ENCODE measurements around the gene PBRM1. TPM values are rescaled to one million over a fixed set of nuclear protein-coding genes. Genes with fewer than 3 reads are reported as not detected.

The PBRM1 gene
- total RNA-seq, 1 donor from 2014 or later: 66.3 TPM

- intact Hi-C loops (cut with micrococcal nuclease): no loop called here
- no peak for DNase-seq (ENCODE audit: low spot score)
- Mint-ChIP-seq H3K27me3 (ENCODE audit: low read depth) (no peaks in the 10 kb centered on the region), H3K36me3 (ENCODE audit: low read depth) (peaks cover 63% of the 10 kb centered on the region), H3K9me3 (no peaks in the 10 kb centered on the region), H3K27ac (no peak overlapping the region), H3K4me1 (ENCODE audit: low read depth) (no peaks in the 10 kb centered on the region), H3K4me3 (ENCODE audit: low read depth) (no peak overlapping the region)
Observed at GRCh38 chr3:52574056-52574965, 111.4 kb downstream of the PBRM1 start.

GRCh38 chr3:52572221-52572620, 113.5 kb downstream of the PBRM1 start:
- intact Hi-C loops (cut with micrococcal nuclease): no loop called here
- H3K4me3 Mint-ChIP-seq (ENCODE audit: low read depth): no peak overlapping the region
- no peak overlapping the region for H3K27ac Mint-ChIP-seq
- no peaks in the 10 kb centered on the region for H3K4me1 Mint-ChIP-seq (ENCODE audit: low read depth)
- H3K36me3 Mint-ChIP-seq (ENCODE audit: low read depth): peaks cover 48% of the 10 kb centered on the region
- no peak for DNase-seq (ENCODE audit: low spot score)
- H3K9me3 Mint-ChIP-seq: no peaks in the 10 kb centered on the region
- no peaks in the 10 kb centered on the region for H3K27me3 Mint-ChIP-seq (ENCODE audit: low read depth)

GRCh38 chr3:52570076-52570475, 115.6 kb downstream of the PBRM1 start:
- intact Hi-C loops (cut with micrococcal nuclease): no loop called here
- DNase-seq (ENCODE audit: low spot score): no peak
- Mint-ChIP-seq H3K4me1 (ENCODE audit: low read depth) (no peaks in the 10 kb centered on the region), H3K27ac (no peak overlapping the region), H3K36me3 (ENCODE audit: low read depth) (peaks cover 35% of the 10 kb centered on the region), H3K4me3 (ENCODE audit: low read depth) (no peak overlapping the region), H3K9me3 (no peaks in the 10 kb centered on the region), H3K27me3 (ENCODE audit: low read depth) (no peaks in the 10 kb centered on the region)

GRCh38 chr3:52568069-52568468, 117.6 kb downstream of the PBRM1 start:
- H3K4me1 Mint-ChIP-seq (ENCODE audit: low read depth): no peaks in the 10 kb centered on the region
- H3K27ac Mint-ChIP-seq: no peak overlapping the region
- no peaks in the 10 kb centered on the region for H3K9me3 Mint-ChIP-seq
- H3K36me3 Mint-ChIP-seq (ENCODE audit: low read depth): peaks cover 34% of the 10 kb centered on the region
- DNase-seq (ENCODE audit: low spot score): no peak
- no peaks in the 10 kb centered on the region for H3K27me3 Mint-ChIP-seq (ENCODE audit: low read depth)
- intact Hi-C loops (cut with micrococcal nuclease): no loop called here
- no peak overlapping the region for H3K4me3 Mint-ChIP-seq (ENCODE audit: low read depth)

- intact Hi-C loops (cut with micrococcal nuclease): no loop called here
- no peak overlapping the region for H3K4me3 Mint-ChIP-seq (ENCODE audit: low read depth)
- no peaks in the 10 kb centered on the region for H3K4me1 Mint-ChIP-seq (ENCODE audit: low read depth)
- peaks cover 48% of the 10 kb centered on the region for H3K36me3 Mint-ChIP-seq (ENCODE audit: low read depth)
- H3K9me3 Mint-ChIP-seq: no peaks in the 10 kb centered on the region
- DNase-seq (ENCODE audit: low spot score): no peak
- no peaks in the 10 kb centered on the region for H3K27me3 Mint-ChIP-seq (ENCODE audit: low read depth)
- H3K27ac Mint-ChIP-seq: no peak overlapping the region
Observed at GRCh38 chr3:52563984-52564383, 121.7 kb downstream of the PBRM1 start.

DNA sequence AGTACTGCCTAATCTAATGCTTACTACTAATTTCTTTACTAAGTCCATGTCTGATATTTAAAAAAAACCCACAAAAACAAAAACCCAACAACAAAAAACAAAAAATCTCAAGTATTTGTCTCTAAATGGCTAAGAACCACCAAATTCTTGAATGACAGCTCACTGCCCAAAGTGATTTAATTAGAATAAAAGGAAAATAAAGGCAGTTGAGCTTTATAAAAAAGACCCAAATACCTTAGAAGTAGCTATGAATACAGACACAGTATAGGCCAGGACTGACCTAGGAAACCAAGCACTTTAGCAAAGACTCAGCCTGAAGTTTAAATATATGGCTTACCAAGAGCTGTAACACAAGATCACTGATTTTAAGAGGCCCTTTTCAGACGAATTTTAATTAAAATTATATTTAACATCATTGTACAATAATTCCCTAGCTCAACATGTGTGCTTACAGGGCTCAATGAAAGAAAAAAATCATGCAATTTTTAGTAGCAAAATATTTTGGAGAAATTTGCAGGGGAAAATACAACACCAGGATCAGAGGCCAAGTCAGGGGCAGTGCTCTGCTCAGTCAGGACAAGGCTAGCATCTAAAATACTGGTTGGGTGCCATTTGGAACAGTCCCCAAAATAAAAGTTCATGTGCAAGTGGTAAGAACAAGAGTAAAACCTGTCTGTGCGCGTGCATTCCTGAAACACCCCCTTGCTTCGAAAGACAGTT, 124.5 kb downstream of the PBRM1 start:
- H3K4me3 Mint-ChIP-seq (ENCODE audit: low read depth): no peak overlapping the region
- H3K36me3 Mint-ChIP-seq (ENCODE audit: low read depth): peaks cover 51% of the 10 kb centered on the region
- no peak overlapping the region for H3K27ac Mint-ChIP-seq
- H3K27me3 Mint-ChIP-seq (ENCODE audit: low read depth): no peaks in the 10 kb centered on the region
- H3K4me1 Mint-ChIP-seq (ENCODE audit: low read depth): no peaks in the 10 kb centered on the region
- intact Hi-C loops (cut with micrococcal nuclease): no loop called here
- no peaks in the 10 kb centered on the region for H3K9me3 Mint-ChIP-seq
- no peak for DNase-seq (ENCODE audit: low spot score)

GRCh38 chr3:52558436-52558835, 127.3 kb downstream of the PBRM1 start:
- Mint-ChIP-seq H3K4me3 (ENCODE audit: low read depth) (no peak overlapping the region), H3K36me3 (ENCODE audit: low read depth) (peaks cover 58% of the 10 kb centered on the region), H3K9me3 (no peaks in the 10 kb centered on the region), H3K4me1 (ENCODE audit: low read depth) (peaks cover 5% of the 10 kb centered on the region), H3K27me3 (ENCODE audit: low read depth) (no peaks in the 10 kb centered on the region), H3K27ac (no peak overlapping the region)
- DNase-seq (ENCODE audit: low spot score): no peak
- intact Hi-C loops (cut with micrococcal nuclease): no loop called here

DNA sequence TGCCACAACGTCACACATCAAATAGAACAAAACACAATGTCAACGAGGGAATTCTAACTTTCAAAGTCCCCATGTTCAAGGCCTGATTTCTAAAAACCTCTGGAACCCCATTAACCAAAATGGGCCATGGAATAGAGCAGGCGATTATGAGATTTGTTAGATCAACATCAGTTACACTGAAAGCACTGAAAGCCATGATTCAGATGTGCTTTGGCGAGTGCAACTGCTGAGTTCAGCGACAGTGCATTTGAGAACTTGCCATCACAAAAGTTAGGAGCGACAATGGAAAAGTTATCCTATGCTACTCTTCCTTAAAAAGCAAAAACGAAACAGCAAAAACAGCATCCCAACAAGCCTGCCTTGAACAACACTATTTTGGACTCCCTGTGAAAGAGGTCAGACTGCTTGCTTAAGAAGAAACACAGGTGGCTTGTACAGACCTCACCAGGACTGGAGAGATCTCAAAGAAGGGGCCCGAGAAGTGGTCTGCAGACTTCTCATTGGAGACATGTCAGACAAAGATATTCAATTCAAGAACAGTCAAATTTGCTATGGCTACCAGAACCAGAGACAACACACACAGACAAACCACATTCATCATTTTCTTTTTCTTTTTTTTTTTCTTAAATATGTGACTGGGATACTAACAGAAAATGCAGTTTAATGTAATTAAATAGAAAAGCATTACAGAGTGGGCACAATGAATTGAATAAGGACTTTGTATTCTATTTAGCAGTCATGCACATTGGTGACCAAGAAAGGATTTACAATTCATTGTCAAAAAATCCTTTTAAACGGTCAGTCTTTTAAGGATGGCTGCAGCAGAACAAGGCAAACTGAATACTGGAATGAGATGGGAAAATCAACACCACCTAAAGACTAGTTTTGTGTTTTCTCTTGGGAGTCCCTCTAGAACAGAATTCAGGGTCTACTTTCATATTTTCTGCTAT, 128.4 kb downstream of the PBRM1 start:
- Mint-ChIP-seq H3K4me3 (ENCODE audit: low read depth) (no peak overlapping the region), H3K36me3 (ENCODE audit: low read depth) (peaks cover 55% of the 10 kb centered on the region), H3K4me1 (ENCODE audit: low read depth) (peaks cover 5% of the 10 kb centered on the region), H3K27ac (no peak overlapping the region), H3K27me3 (ENCODE audit: low read depth) (no peaks in the 10 kb centered on the region), H3K9me3 (no peaks in the 10 kb centered on the region)
- intact Hi-C loops (cut with micrococcal nuclease): no loop called here
- no peak for DNase-seq (ENCODE audit: low spot score)

DNA sequence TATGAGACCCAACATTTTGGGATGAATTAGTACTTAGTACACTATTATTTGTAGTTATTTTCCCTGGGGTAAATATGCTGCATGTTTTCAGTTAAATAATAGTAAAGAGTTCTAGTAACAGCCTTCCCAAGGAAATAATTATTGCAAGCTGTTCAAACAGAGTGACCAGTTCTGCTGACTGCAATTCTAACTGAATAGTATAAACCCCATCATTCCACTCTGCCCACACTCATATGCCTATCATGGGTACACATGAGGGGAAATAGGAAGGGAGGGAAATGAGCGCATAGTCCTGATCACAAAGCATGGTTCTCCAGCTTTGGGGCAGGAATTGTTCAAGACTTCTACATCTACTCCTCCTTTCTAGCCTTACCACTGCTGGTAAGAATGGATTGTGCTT, 130.7 kb downstream of the PBRM1 start:
- no peak overlapping the region for H3K4me3 Mint-ChIP-seq (ENCODE audit: low read depth)
- intact Hi-C loops (cut with micrococcal nuclease): no loop called here
- peaks cover 55% of the 10 kb centered on the region for H3K36me3 Mint-ChIP-seq (ENCODE audit: low read depth)
- no peaks in the 10 kb centered on the region for H3K9me3 Mint-ChIP-seq
- no peak overlapping the region for H3K27ac Mint-ChIP-seq
- DNase-seq (ENCODE audit: low spot score): no peak
- no peaks in the 10 kb centered on the region for H3K27me3 Mint-ChIP-seq (ENCODE audit: low read depth)
- peaks cover 5% of the 10 kb centered on the region for H3K4me1 Mint-ChIP-seq (ENCODE audit: low read depth)

DNA sequence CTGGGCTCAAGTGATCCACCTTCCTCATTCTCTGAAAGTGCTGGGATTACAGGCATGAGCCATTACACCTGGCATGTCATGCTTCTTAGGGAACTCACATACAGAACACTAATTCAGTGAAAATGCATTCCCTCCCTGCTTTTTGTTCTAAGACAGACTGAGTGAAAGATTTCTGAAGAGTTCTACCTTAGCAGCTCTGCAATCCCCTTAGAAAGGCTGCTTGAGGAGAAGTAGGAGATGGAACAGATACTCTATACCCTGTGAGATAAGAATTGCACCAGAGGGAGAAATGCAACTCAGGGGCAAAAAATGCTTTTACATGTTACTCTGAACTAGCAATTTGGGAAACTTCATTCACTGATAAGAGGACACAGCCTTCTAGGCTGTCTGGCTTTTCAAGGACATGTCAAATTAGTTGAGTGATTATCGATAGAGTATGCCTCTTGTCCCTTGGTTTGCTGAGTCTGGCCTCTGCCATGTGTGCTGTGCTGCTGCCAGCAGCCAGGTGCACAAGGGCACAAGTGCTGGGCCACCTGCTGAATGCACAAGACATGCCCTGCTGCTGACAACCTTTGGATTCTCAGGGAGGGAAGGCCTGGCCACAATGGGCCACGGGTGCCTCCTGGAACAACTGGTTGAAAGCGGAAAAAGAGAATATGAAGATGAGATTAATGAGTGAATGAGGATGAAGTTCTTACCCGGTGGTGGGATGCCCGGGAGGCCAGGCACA, 131.5 kb downstream of the PBRM1 start:
- peaks cover 50% of the 10 kb centered on the region for H3K36me3 Mint-ChIP-seq (ENCODE audit: low read depth)

DNA sequence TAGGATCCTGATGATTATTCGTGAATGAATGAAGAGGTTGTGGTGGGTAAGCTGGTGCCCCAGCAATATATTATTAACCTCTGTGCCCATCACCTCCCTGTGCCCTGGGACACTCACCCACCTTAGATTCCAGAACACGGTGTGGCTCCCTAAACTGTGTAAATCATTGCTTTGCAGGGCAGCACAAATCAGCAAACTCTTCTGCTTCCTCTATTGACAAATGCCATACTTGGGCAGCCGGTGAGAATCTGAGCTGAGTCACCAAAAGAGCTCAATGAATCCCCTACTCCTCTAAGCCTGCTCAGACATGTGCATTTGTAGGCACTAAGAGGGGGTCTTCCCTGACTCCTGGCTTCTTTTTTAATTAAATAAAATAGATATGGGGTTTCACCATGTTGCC, 133.6 kb downstream of the PBRM1 start:
- Mint-ChIP-seq H3K27me3 (ENCODE audit: low read depth) (no peaks in the 10 kb centered on the region), H3K27ac (no peak overlapping the region)
- intact Hi-C loops (cut with micrococcal nuclease): no loop called here

More for the DNA sequence above, 131.5 kb downstream of the PBRM1 start:
- intact Hi-C loops (cut with micrococcal nuclease): no loop called here
- H3K4me3 Mint-ChIP-seq (ENCODE audit: low read depth): no peak overlapping the region
- H3K27ac Mint-ChIP-seq: no peak overlapping the region
- no peak for DNase-seq (ENCODE audit: low spot score)
- no peaks in the 10 kb centered on the region for H3K9me3 Mint-ChIP-seq
- H3K4me1 Mint-ChIP-seq (ENCODE audit: low read depth): peaks cover 5% of the 10 kb centered on the region
- H3K27me3 Mint-ChIP-seq (ENCODE audit: low read depth): no peaks in the 10 kb centered on the region

DNA sequence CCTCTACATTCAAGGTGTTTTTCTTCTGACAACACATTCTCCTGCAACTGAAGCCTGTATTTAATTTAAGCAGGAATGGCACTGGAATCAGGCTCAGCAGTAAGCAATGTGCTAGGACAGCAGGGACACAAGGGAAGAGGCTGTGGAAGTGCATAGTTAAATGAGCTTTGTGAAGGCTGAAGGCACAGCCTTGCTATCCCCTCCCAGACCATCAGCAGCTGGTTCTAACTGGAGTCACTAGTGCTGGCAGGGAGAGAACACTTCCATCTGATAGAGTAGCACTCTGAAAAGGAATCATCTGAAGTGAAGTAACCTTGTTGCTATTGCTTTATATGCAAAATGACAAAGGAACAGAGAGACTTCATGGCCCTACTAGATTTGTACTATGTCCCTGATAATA, 134.6 kb downstream of the PBRM1 start:
- DNase-seq (ENCODE audit: low spot score): no peak
- no peaks in the 10 kb centered on the region for H3K27me3 Mint-ChIP-seq (ENCODE audit: low read depth)
- intact Hi-C loops (cut with micrococcal nuclease): no loop called here
- H3K36me3 Mint-ChIP-seq (ENCODE audit: low read depth): peaks cover 55% of the 10 kb centered on the region
- H3K27ac Mint-ChIP-seq: no peak overlapping the region
- H3K9me3 Mint-ChIP-seq: no peaks in the 10 kb centered on the region
- H3K4me1 Mint-ChIP-seq (ENCODE audit: low read depth): peaks cover 14% of the 10 kb centered on the region
- no peak overlapping the region for H3K4me3 Mint-ChIP-seq (ENCODE audit: low read depth)

More for the DNA sequence above, 133.6 kb downstream of the PBRM1 start:
- Mint-ChIP-seq H3K36me3 (ENCODE audit: low read depth) (peaks cover 52% of the 10 kb centered on the region), H3K4me3 (ENCODE audit: low read depth) (no peak overlapping the region), H3K9me3 (no peaks in the 10 kb centered on the region), H3K4me1 (ENCODE audit: low read depth) (peaks cover 13% of the 10 kb centered on the region)
- DNase-seq (ENCODE audit: low spot score): no peak
